CD4-positive, alpha-beta memory T cell (primary cell): ENCODE measurements around the gene MEF2D. TPM values are rescaled to one million over a fixed set of nuclear protein-coding genes. Genes with fewer than 3 reads are reported as not detected.

ENCODE experiments used
- CTCF ChIA-PET: fragments of 350-600 bp; sonication (Branson Sonifier 250); formaldehyde crosslinking; loops from one replicate; lab custom pipeline; 2021; ENCODE audit warnings: inconsistent platforms; ENCODE audit not compliant: partially characterized antibody; lab: Charles Lee
- POLR2A ChIA-PET: fragments of 350-600 bp; sonication (Branson Sonifier 250); formaldehyde crosslinking; loops from one replicate; lab custom pipeline; 2021; ENCODE audit not compliant: partially characterized antibody; lab: Charles Lee
- DNase-seq, 5 donors: peaks; one replicate each; pipeline versions ENCODE4 v3.0.0 to v3.0.0-alpha.2; 2020 to 2022; ENCODE audit warnings: mixed read lengths in 1 of 5
- H3K27ac ChIP-seq: one replicate; pipeline ENCODE4 v1.7.0; 2013; ENCODE audit warnings: low read depth, low read length
- H3K27me3 ChIP-seq: 2 replicates; pipeline ENCODE4 v1.7.0; 2013; ENCODE audit warnings: mild to moderate bottlenecking, low read length, moderate library complexity; ENCODE audit not compliant: insufficient read depth
- H3K36me3 ChIP-seq: 2 replicates; pipeline ENCODE4 v1.7.0; 2013; ENCODE audit warnings: mild to moderate bottlenecking, low read length, moderate library complexity; ENCODE audit not compliant: insufficient read depth
- H3K4me1 ChIP-seq: 2 replicates; pipeline ENCODE4 v1.7.0; 2013; ENCODE audit warnings: mild to moderate bottlenecking, low read length, moderate library complexity; ENCODE audit not compliant: insufficient read depth
- H3K4me3 ChIP-seq, 2 donors: one replicate each; pipeline ENCODE4 v1.7.0; 2013; ENCODE audit warnings: low read length in 2 of 2, mild to moderate bottlenecking in 1 of 2
- H3K9me3 ChIP-seq, 2 donors: one replicate each; pipeline ENCODE4 v1.7.0; 2013; ENCODE audit warnings: low read length in 2 of 2, control low read depth in 1 of 2; ENCODE audit not compliant: control insufficient read depth in 1 of 2
- H3K27ac Mint-ChIP-seq, 7 donors: one replicate each; pipeline ENCODE4 v1.8.0; 2020 to 2021; ENCODE audit warnings: mixed read lengths in 7 of 7, mild to moderate bottlenecking in 6 of 7, inconsistent platforms in 3 of 7, moderate library complexity in 3 of 7
- H3K27me3 Mint-ChIP-seq, 2 donors: one replicate each; pipeline ENCODE4 v1.8.0; 2020 to 2021; ENCODE audit warnings: mixed read lengths in 2 of 2
- H3K36me3 Mint-ChIP-seq, 2 donors: one replicate each; pipeline ENCODE4 v1.8.0; 2020 to 2021; ENCODE audit warnings: mixed read lengths in 2 of 2, inconsistent platforms in 1 of 2, mild to moderate bottlenecking in 1 of 2
- H3K4me1 Mint-ChIP-seq, 4 donors: one replicate each; pipeline ENCODE4 v1.8.0; 2020 to 2021; ENCODE audit warnings: mixed read lengths in 4 of 4, mild to moderate bottlenecking in 1 of 4
- H3K4me3 Mint-ChIP-seq, 8 donors: one replicate each; pipeline ENCODE4 v1.8.0; 2020 to 2021; ENCODE audit warnings: mixed read lengths in 8 of 8, mild to moderate bottlenecking in 7 of 8, moderate library complexity in 6 of 8, inconsistent platforms in 3 of 8
- H3K9me3 Mint-ChIP-seq, 8 donors: one replicate each; pipeline ENCODE4 v1.8.0; 2020 to 2021; ENCODE audit warnings: mixed read lengths in 8 of 8, mild to moderate bottlenecking in 5 of 8, inconsistent platforms in 3 of 8, moderate library complexity in 1 of 8
- intact Hi-C: fragments of 100-400 bp; cut with micrococcal nuclease; formaldehyde crosslinking; loops from one replicate; pipeline ENCODE4 v1.15.1; 2023
- polyA plus RNA-seq, 2 donors: library from polyadenylated mRNA; unstranded; fragments of 300-500 nt; fragmentation: Illumina TruSeq; gene quantifications; one replicate each; pipeline ENCODE4 v1.2.3, GENCODE V29; 2021
- total RNA-seq, 2 experiments: library from RNA; stranded (reverse); gene quantifications; one replicate each; pipeline ENCODE4 v1.2.3, GENCODE V29; 2021

MEF2D gene
- total and polyA plus RNA-seq, 4 experiments from 2014 or later, result 4.2 to 69.6 (median 39.4) TPM

DNA sequence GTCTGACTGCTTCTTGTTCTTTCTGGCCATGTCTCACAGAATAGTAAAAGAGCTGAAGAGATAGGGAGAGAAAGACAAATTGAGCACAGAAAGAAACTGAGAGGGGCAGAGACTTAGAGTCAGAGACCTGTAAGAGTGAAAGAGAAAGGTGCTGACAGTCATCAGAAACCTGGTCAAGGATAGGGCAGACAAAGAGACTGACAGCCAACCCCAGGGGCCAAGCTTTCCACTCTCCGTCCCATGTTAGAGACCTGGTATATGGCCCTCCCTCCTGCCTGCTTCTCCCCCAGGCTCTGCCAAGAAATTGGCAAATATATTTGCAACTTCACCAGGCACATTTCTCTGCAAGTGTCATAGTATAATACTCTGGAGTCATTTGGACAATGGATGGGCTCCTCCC is 67.0 kb downstream of the MEF2D start:
- peaks cover 31% of the 10 kb centered on the region for H3K4me1 ChIP-seq
- Mint-ChIP-seq H3K36me3 (no peaks in the 10 kb centered on the region), H3K27ac (no peak overlapping the region), H3K27me3 (peaks cover 72 to 80% of the 10 kb centered on the region in 2 donors), H3K4me1 (peaks cover 18 to 37% (median 23%) of the 10 kb centered on the region in 4 donors), H3K4me3 (no peak overlapping the region), H3K9me3 (peaks cover 0 to 4% (median 0%) of the 10 kb centered on the region in 8 donors)
- no peaks in the 10 kb centered on the region for H3K36me3 ChIP-seq
- no peak overlapping the region for H3K4me3 ChIP-seq
- CTCF ChIA-PET, result interaction anchor here (1.4 to 2.9 kb wide), 3 partner anchors 10 to 48 kb away, joined by 3 to 9 read pairs (median 9); no protein-coding TSS in a partner anchor
- no peak overlapping the region for H3K27ac ChIP-seq
- intact Hi-C loops, result no loop called here
- POLR2A ChIA-PET, result interaction anchor here (2.5 kb wide), 1 partner anchor 48 kb away, joined by 5 read pairs; no protein-coding TSS in a partner anchor
- no peaks in the 10 kb centered on the region for H3K9me3 ChIP-seq
- no peak for DNase-seq
- peaks cover 84% of the 10 kb centered on the region for H3K27me3 ChIP-seq

- H3K4me3 ChIP-seq, result no peak overlapping the region
- no peak overlapping the region for H3K4me3 Mint-ChIP-seq
- H3K27ac ChIP-seq, result no peak overlapping the region
- peaks cover 27% of the 10 kb centered on the region for H3K4me1 ChIP-seq
- no peaks in the 10 kb centered on the region for H3K36me3 Mint-ChIP-seq
- H3K4me1 Mint-ChIP-seq, result peaks cover 13 to 31% (median 20%) of the 10 kb centered on the region in 4 donors
- peaks cover 85% of the 10 kb centered on the region for H3K27me3 ChIP-seq
- CTCF ChIA-PET, result interaction anchor here (1.0 to 2.9 kb wide), 5 partner anchors 8 to 47 kb away, joined by 3 to 14 read pairs (median 9); no protein-coding TSS in a partner anchor
- H3K36me3 ChIP-seq, result no peaks in the 10 kb centered on the region
- peaks cover 0 to 4% (median 0%) of the 10 kb centered on the region in 8 donors for H3K9me3 Mint-ChIP-seq
- peaks cover 70 to 76% of the 10 kb centered on the region in 2 donors for H3K27me3 Mint-ChIP-seq
- intact Hi-C loops, result no loop called here
- POLR2A ChIA-PET, result interaction anchor here (2.5 kb wide), 1 partner anchor 47 kb away, joined by 5 read pairs; no protein-coding TSS in a partner anchor
- no peak for DNase-seq
- H3K27ac Mint-ChIP-seq, result no peak overlapping the region
- H3K9me3 ChIP-seq, result no peaks in the 10 kb centered on the region
These were observed 67.5 kb downstream of the MEF2D start for GRCh38 chr1:156433032-156433431.

DNA sequence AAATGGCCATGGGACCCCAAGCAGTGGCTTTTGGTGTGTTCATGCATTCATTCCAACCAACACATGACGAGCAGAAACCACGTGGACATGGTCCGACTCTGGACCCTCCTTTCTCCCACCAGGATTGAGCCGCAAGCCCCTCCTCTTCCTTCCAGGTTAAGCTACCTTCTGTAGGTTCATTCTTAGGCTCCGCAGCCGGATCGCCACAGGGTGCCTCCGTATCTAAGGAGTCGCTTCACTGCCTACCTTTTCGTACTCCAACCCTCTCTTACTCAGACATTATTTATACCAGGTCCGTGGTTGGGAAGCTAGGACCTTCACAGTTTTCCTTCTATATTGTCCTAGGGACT is 67.9 kb downstream of the MEF2D start:
- no peak overlapping the region for H3K4me3 ChIP-seq
- peaks cover 71 to 74% of the 10 kb centered on the region in 2 donors for H3K27me3 Mint-ChIP-seq
- no peaks in the 10 kb centered on the region for H3K36me3 ChIP-seq
- no peak overlapping the region for H3K4me3 Mint-ChIP-seq
- H3K4me1 Mint-ChIP-seq, result peaks cover 10 to 28% (median 17%) of the 10 kb centered on the region in 4 donors
- ChIA-PET POLR2A (interaction anchor here (2.5 kb wide), 1 partner anchor 47 kb away, joined by 5 read pairs; no protein-coding TSS in a partner anchor), CTCF (interaction anchor here (1.0 to 2.2 kb wide), 4 partner anchors 9 to 47 kb away, joined by 3 to 14 read pairs (median 6); no protein-coding TSS in a partner anchor)
- peaks cover 25% of the 10 kb centered on the region for H3K4me1 ChIP-seq
- H3K9me3 ChIP-seq, result no peaks in the 10 kb centered on the region
- no peaks in the 10 kb centered on the region for H3K36me3 Mint-ChIP-seq
- H3K27ac Mint-ChIP-seq, result no peak overlapping the region
- DNase-seq, result no peak
- H3K27ac ChIP-seq, result no peak overlapping the region
- H3K27me3 ChIP-seq, result peaks cover 85% of the 10 kb centered on the region
- H3K9me3 Mint-ChIP-seq, result peaks cover 0 to 4% (median 0%) of the 10 kb centered on the region in 8 donors
- intact Hi-C loops, result no loop called here

DNA sequence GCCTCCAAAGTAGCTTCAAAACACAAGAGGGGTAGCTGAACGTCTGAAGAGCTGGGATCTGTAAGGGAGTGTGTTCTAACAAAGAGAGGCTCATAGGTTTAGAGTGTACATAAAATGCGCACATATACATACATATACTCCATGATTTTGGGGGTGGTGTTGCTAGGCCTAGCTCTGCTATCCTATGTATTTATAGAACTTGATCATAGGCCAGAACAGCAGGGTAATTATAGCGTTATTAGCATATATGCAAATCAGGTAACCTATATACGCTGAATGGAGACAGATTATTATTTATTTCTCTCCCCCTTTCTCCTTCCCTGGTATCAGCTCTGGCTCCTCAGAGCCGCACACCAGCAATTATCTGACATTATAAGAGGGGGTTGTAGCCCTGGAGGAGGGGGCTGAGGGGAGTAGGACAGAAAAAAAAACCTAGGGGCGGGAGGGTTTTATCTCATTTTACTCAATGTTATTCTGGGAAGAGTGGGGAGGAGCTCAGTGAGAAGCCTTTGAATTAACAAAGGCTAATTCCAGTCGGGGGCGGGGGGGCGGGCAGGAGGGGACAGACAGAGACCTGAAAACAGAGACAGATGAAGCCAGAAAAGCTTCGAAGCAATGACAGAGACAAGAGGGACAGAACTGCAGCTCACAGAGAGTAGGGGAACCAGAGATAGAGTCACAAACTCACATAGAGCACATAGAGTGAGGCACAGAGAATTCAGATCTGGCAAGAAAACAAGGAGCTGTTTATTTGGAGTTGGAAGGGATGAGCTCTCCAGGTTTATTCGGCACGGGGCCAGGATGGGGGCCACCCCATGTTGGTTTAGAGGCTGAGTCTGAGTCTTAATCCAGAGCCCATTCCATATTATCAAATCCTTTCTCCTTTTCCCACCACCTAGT is 68.6 kb downstream of the MEF2D start:
- Mint-ChIP-seq H3K9me3 (peaks cover 0 to 4% (median 0%) of the 10 kb centered on the region in 8 donors), H3K4me3 (no peak overlapping the region), H3K27me3 (peaks cover 68 to 74% of the 10 kb centered on the region in 2 donors), H3K27ac (no peak overlapping the region), H3K36me3 (no peaks in the 10 kb centered on the region), H3K4me1 (peaks cover 7 to 22% (median 11%) of the 10 kb centered on the region in 4 donors)
- ChIA-PET POLR2A (no interaction called here), CTCF (interaction anchor here (1.0 to 2.2 kb wide), 4 partner anchors 9 to 46 kb away, joined by 3 to 14 read pairs (median 6); no protein-coding TSS in a partner anchor)
- peaks cover 80% of the 10 kb centered on the region for H3K27me3 ChIP-seq
- no peaks in the 10 kb centered on the region for H3K9me3 ChIP-seq
- H3K4me3 ChIP-seq, result no peak overlapping the region
- DNase-seq, result no peak
- peaks cover 19% of the 10 kb centered on the region for H3K4me1 ChIP-seq
- H3K36me3 ChIP-seq, result no peaks in the 10 kb centered on the region
- no peak overlapping the region for H3K27ac ChIP-seq
- intact Hi-C loops, result no loop called here

GRCh38 chr1:156431366-156431765 is 69.2 kb downstream of the MEF2D start:
- ChIA-PET POLR2A (no interaction called here), CTCF (interaction anchor here (1.4 to 2.2 kb wide), 2 partner anchors 12 to 14 kb away, joined by 4 to 14 read pairs; no protein-coding TSS in a partner anchor)
- H3K27ac ChIP-seq, result no peak overlapping the region
- DNase-seq, result no peak
- Mint-ChIP-seq H3K27ac (no peak overlapping the region), H3K36me3 (no peaks in the 10 kb centered on the region), H3K4me3 (no peak overlapping the region), H3K9me3 (peaks cover 0 to 4% (median 0%) of the 10 kb centered on the region in 8 donors), H3K4me1 (peaks cover 7 to 17% (median 9%) of the 10 kb centered on the region in 4 donors), H3K27me3 (peaks cover 68 to 79% of the 10 kb centered on the region in 2 donors)
- intact Hi-C loops, result no loop called here
- H3K9me3 ChIP-seq, result no peaks in the 10 kb centered on the region
- no peak overlapping the region for H3K4me3 ChIP-seq
- H3K4me1 ChIP-seq, result peaks cover 13% of the 10 kb centered on the region
- H3K36me3 ChIP-seq, result no peaks in the 10 kb centered on the region
- H3K27me3 ChIP-seq, result peaks cover 76% of the 10 kb centered on the region

DNA sequence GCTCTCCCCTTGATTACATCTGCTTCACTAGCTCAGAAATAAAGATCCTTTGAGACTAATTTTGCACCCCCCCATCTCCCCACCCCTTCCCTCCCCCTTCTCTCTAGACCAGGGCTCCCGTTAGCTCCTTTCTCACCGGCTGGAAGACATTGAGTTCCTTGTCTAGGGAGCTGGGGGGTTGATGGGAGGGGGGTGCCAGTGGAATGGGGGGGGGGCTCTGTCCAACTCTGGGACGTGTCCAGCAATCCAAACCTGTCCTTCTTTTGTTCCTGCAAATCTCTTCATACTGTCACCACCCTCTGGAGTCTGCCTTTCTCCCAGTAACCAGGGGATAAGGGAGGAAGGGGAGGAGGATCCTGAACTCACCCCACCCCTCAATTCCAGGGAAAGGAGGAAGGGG is 69.7 kb downstream of the MEF2D start:
- Histone ChIP-seq H3K27me3 (peaks cover 74% of the 10 kb centered on the region), H3K27ac (no peak overlapping the region), H3K4me3 (no peak overlapping the region), H3K36me3 (no peaks in the 10 kb centered on the region), H3K9me3 (no peaks in the 10 kb centered on the region), H3K4me1 (peaks cover 11% of the 10 kb centered on the region)
- peaks cover 72 to 84% of the 10 kb centered on the region in 2 donors for H3K27me3 Mint-ChIP-seq
- DNase-seq, result no peak
- ChIA-PET POLR2A (no interaction called here), CTCF (interaction anchor here (1.4 to 2.2 kb wide), 3 partner anchors 11 to 45 kb away, joined by 4 to 14 read pairs (median 6); no protein-coding TSS in a partner anchor)
- no peak overlapping the region for H3K27ac Mint-ChIP-seq
- H3K4me1 Mint-ChIP-seq, result peaks cover 7 to 14% (median 9%) of the 10 kb centered on the region in 4 donors
- intact Hi-C loops, result no loop called here
- no peaks in the 10 kb centered on the region for H3K36me3 Mint-ChIP-seq
- H3K9me3 Mint-ChIP-seq, result peaks cover 0 to 4% (median 0%) of the 10 kb centered on the region in 8 donors
- H3K4me3 Mint-ChIP-seq, result no peak overlapping the region

GRCh38 chr1:156430303-156430702 is 70.3 kb downstream of the MEF2D start:
- no peak for DNase-seq
- intact Hi-C loops, result no loop called here
- H3K27me3 Mint-ChIP-seq, result peaks cover 71 to 82% of the 10 kb centered on the region in 2 donors
- Histone ChIP-seq H3K36me3 (no peaks in the 10 kb centered on the region), H3K27me3 (peaks cover 70% of the 10 kb centered on the region), H3K4me1 (peaks cover 9% of the 10 kb centered on the region), H3K4me3 (no peak overlapping the region), H3K27ac (no peak overlapping the region), H3K9me3 (no peaks in the 10 kb centered on the region)
- no peak overlapping the region for H3K27ac Mint-ChIP-seq
- peaks cover 4 to 10% (median 5%) of the 10 kb centered on the region in 4 donors for H3K4me1 Mint-ChIP-seq
- no peak overlapping the region for H3K4me3 Mint-ChIP-seq
- POLR2A ChIA-PET, result no interaction called here
- no peaks in the 10 kb centered on the region for H3K36me3 Mint-ChIP-seq
- CTCF ChIA-PET, result interaction anchor here (2.1 kb wide), 1 partner anchor 44 kb away, joined by 6 read pairs; no protein-coding TSS in a partner anchor
- H3K9me3 Mint-ChIP-seq, result no peaks in the 10 kb centered on the region
